Left ventricle myocardium superior (tissue), 1 donor: ENCODE results near the gene TMA16. TPM values are rescaled to one million over a fixed set of nuclear protein-coding genes. Genes with fewer than 3 reads are reported as not detected.

Source experiments
- ATAC-seq: fragments of 200-7000 bp; cut with Tn5 transposase; one replicate; pipeline ENCODE4 v1.9.1; 2020; ENCODE audit warnings: mild to moderate bottlenecking, moderate library complexity
- DNase-seq: peaks from one replicate; pipeline ENCODE4 v3.0.0-alpha.2; 2020
- intact Hi-C: fragments of 100-400 bp; cut with micrococcal nuclease; formaldehyde crosslinking; loops from one replicate; pipeline ENCODE4 v1.11.0; 2022
- total RNA-seq: library from RNA; stranded (reverse); fragmentation: NEBNext Ultra II Directional; extraction: Animal tissue kit (Norgen Biotek cat#: 25700); gene quantifications from one replicate; pipeline ENCODE4 v1.2.1, GENCODE V29; 2021
- donor health status: DM: no; HTN: yes; CAD: no; lungs with severe emphysema.

The TMA16 gene
- total RNA-seq, 1 donor from 2014 or later: 9.1 TPM

GRCh38 chr4:163554870-163555465, 60.5 kb downstream of the TMA16 start:
- intact Hi-C loops: loop anchor here (5.0 kb wide), 1 partner anchor 1177 kb away; no protein-coding TSS in a partner anchor
- ATAC-seq: no peak
- no peak for DNase-seq

GRCh38 chr4:163556177-163556576, 61.7 kb downstream of the TMA16 start:
- ATAC-seq: no peak
- intact Hi-C loops: loop anchor here (5.0 kb wide), 1 partner anchor 1176 kb away; no protein-coding TSS in a partner anchor

GRCh38 chr4:163556650-163557391, 62.3 kb downstream of the TMA16 start:
- no peak for DNase-seq
- no peak for ATAC-seq
- intact Hi-C loops: loop anchor here (5.0 kb wide), 1 partner anchor 1175 kb away; no protein-coding TSS in a partner anchor

More at GRCh38 chr4:163556177-163556576, 61.7 kb downstream of the TMA16 start:
- no peak for DNase-seq

GRCh38 chr4:163558539-163559044, 64.1 kb downstream of the TMA16 start:
- ATAC-seq (peak; percentile 74), DNase-seq (no peak)
- intact Hi-C loops: loop anchor here (5.0 kb wide), 1 partner anchor 1174 kb away; no protein-coding TSS in a partner anchor

- intact Hi-C loops: no loop called here
- DNase-seq: no peak
- ATAC-seq: no peak
Observed at GRCh38 chr4:163562496-163562895, 68.0 kb downstream of the TMA16 start.

GRCh38 chr4:163563592-163563991, 69.1 kb downstream of the TMA16 start:
- intact Hi-C loops: no loop called here
- DNase-seq: no peak
- no peak for ATAC-seq

- intact Hi-C loops: no loop called here
- DNase-seq (no peak), ATAC-seq (no peak)
Observed at GRCh38 chr4:163564221-163564720, 69.8 kb downstream of the TMA16 start.

- ATAC-seq (no peak), DNase-seq (no peak)
- intact Hi-C loops: no loop called here
Observed at GRCh38 chr4:163565226-163566135, 71.0 kb downstream of the TMA16 start.

- intact Hi-C loops: no loop called here
- DNase-seq (no peak), ATAC-seq (no peak)
Observed at GRCh38 chr4:163566257-163566796, 71.8 kb downstream of the TMA16 start.

GRCh38 chr4:163568843-163569242, 74.4 kb downstream of the TMA16 start:
- DNase-seq (no peak), ATAC-seq (no peak)
- intact Hi-C loops: no loop called here

Other genes starting within 250 kb of the TMA16 start
- gene NPY1R, start 162.1 kb upstream of the TMA16 start, total RNA-seq: 0.69 TPM
- gene NPY5R, start 150.8 kb upstream of the TMA16 start, total RNA-seq: not detected
- not detected for gene TKTL2, start 20.9 kb upstream of the TMA16 start, total RNA-seq